Mucosa of descending colon (tissue), 3 donors: ENCODE measurements around the gene GABRA5. TPM values are rescaled to one million over a fixed set of nuclear protein-coding genes. Genes with fewer than 3 reads are reported as not detected.

ENCODE experiments used
- ATAC-seq: fragments of 200-7000 bp; cut with Tn5 transposase; one replicate; pipeline ENCODE4 v1.9.1; 2020; ENCODE audit warnings: mild to moderate bottlenecking, moderate library complexity
- DNase-seq, 3 donors: peaks; one replicate each; pipeline ENCODE4 v3.0.0-alpha.2; 2020
- H3K36me3 ChIP-seq: fragments of 200-600 bp; one replicate; pipeline ENCODE4 v1.8.0; 2021; ENCODE audit warnings: low read depth, mild to moderate bottlenecking
- H3K4me1 ChIP-seq: fragments of 200-600 bp; one replicate; pipeline ENCODE4 v1.8.0; 2021; ENCODE audit warnings: low read depth, mild to moderate bottlenecking
- H3K4me3 ChIP-seq: fragments of 200-600 bp; one replicate; pipeline ENCODE4 v1.8.0; 2021; ENCODE audit warnings: mild to moderate bottlenecking
- H3K9me3 ChIP-seq: fragments of 200-600 bp; one replicate; pipeline ENCODE4 v1.8.0; 2021; ENCODE audit warnings: mild to moderate bottlenecking
- intact Hi-C, 2 donors: fragments of 100-400 bp; cut with DNase I in 1 of 2; cut with micrococcal nuclease in 1 of 2; formaldehyde crosslinking; loops; one replicate each; pipeline versions ENCODE4 v1.11.0 to v1.11.1; 2022; cut with DNase I, micrococcal nuclease
- total RNA-seq, 3 donors: library from RNA; stranded (reverse); fragmentation: NEBNext Ultra II Directional in 2 of 3; extraction: Animal tissue kit (Norgen Biotek cat#: 25700) in 2 of 3; gene quantifications; one replicate each; pipeline versions ENCODE4 v1.2.1 to v1.2.4, GENCODE V29; 2021 to 2023
- TF ChIP-seq, protein P1 (sequence below): fragments of 200-600 bp; IDR thresholded peaks from one replicate; pipeline ENCODE4 v1.8.0; 2022; ENCODE audit warnings: antibody characterized with exemption, mild to moderate bottlenecking
- donor health status: DM: no; HTN: no; CAD: no; lungs with moderate emphysema.
- donor health status: DM: no; HTN: no; CAD: no.
- donor health status: DM: no; HTN: yes; CAD: no.

GABRA5 gene
- total RNA-seq, 3 donors from 2014 or later: not detected

DNA sequence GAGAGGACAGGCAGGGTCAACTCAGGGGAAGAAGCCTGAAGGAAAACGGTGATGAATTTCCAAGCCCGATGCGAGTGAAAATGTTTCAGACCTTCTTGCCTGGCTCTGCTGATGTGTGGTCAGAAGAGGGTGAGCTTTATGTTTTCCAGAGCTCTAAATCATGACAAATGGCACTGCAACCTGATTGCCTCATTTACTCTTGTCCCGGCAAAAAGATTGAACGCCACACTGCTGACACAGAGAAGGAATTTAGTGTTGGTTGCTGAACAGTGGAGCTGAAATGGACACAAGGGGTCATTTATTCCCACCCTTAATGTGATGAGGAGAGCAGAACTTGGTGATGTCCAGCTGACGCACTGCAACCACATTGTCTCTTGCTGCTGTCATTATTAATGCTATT is 68.0 kb downstream of the GABRA5 start:
- peaks cover 76% of the 10 kb centered on the region for H3K9me3 ChIP-seq
- no peak for ATAC-seq
- intact Hi-C loops: no loop called here
- no peaks in the 10 kb centered on the region for H3K36me3 ChIP-seq
- TF ChIP-seq, protein P1, sequence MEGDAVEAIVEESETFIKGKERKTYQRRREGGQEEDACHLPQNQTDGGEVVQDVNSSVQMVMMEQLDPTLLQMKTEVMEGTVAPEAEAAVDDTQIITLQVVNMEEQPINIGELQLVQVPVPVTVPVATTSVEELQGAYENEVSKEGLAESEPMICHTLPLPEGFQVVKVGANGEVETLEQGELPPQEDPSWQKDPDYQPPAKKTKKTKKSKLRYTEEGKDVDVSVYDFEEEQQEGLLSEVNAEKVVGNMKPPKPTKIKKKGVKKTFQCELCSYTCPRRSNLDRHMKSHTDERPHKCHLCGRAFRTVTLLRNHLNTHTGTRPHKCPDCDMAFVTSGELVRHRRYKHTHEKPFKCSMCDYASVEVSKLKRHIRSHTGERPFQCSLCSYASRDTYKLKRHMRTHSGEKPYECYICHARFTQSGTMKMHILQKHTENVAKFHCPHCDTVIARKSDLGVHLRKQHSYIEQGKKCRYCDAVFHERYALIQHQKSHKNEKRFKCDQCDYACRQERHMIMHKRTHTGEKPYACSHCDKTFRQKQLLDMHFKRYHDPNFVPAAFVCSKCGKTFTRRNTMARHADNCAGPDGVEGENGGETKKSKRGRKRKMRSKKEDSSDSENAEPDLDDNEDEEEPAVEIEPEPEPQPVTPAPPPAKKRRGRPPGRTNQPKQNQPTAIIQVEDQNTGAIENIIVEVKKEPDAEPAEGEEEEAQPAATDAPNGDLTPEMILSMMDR: no peak
- H3K4me3 ChIP-seq: no peak overlapping the region
- DNase-seq: no peak
- no peaks in the 10 kb centered on the region for H3K4me1 ChIP-seq

DNA sequence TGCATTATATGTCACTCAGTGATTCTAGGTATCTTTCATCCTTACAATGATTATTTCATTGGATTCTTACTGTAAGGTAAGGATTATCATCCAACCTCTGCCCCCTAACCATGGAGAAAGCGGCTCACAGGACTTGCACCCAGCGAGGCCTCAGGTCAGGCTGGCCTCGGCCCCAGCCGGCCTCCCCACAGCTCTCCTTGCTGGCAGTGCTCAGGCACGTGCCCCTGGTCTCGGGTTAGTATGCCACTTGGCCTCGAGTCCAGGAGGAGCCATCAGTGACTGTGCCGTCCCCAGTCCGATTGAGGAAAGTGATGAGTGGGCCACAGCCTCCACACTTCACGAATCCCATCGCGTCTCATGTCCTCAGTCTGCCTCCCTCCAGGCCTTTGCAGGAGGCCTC is 68.5 kb downstream of the GABRA5 start:
- no peaks in the 10 kb centered on the region for H3K4me1 ChIP-seq
- H3K36me3 ChIP-seq: no peaks in the 10 kb centered on the region
- TF ChIP-seq, protein P1: no peak
- H3K4me3 ChIP-seq: no peak overlapping the region
- intact Hi-C loops: no loop called here
- no peak for DNase-seq
- no peak for ATAC-seq
- H3K9me3 ChIP-seq: peaks cover 76% of the 10 kb centered on the region

DNA sequence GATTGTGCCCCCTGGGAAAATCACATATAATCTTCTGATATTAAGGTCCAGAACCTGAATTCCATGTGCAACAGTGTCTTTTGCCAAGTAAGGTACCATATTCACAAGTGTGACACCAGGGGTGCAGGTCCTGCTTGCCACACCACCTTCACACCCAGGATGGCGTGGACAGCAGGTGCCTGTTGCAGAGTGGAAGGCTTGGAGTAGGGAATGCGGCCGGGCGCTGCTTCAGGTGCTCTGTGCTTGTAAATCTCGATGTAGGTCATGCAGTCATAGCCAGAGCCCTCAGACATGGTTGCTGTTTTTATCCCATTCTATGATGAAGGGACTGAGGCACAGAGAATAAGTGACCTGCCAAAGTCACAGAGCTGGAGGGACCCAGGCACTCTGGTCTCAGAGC is 69.6 kb downstream of the GABRA5 start:
- Histone ChIP-seq H3K36me3 (no peaks in the 10 kb centered on the region), H3K4me1 (no peaks in the 10 kb centered on the region), H3K9me3 (peaks cover 66% of the 10 kb centered on the region), H3K4me3 (no peak overlapping the region)
- TF ChIP-seq, protein P1: no peak
- no peak for DNase-seq
- intact Hi-C loops: no loop called here
- no peak for ATAC-seq

DNA sequence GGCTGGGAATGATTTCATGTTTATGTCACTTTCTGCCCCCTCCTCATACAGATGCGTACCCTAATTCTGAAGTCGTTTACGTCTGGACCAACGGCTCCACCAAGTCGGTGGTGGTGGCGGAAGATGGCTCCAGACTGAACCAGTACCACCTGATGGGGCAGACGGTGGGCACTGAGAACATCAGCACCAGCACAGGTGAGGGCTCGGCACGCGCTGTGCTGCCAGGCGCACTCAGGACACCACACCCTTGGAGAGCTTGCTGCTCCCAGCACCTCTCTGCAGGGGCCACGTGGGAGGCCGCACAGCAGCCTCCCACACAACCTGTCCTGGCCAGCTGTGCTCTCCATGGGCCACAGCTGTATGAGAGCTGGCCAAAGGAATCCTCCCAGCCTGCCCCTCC is 70.3 kb downstream of the GABRA5 start:
- H3K4me1 ChIP-seq: no peaks in the 10 kb centered on the region
- H3K9me3 ChIP-seq: peaks cover 62% of the 10 kb centered on the region
- DNase-seq (no peak), ATAC-seq (no peak)
- no peaks in the 10 kb centered on the region for H3K36me3 ChIP-seq
- TF ChIP-seq, protein P1: no peak
- intact Hi-C loops: no loop called here
- H3K4me3 ChIP-seq: no peak overlapping the region

DNA sequence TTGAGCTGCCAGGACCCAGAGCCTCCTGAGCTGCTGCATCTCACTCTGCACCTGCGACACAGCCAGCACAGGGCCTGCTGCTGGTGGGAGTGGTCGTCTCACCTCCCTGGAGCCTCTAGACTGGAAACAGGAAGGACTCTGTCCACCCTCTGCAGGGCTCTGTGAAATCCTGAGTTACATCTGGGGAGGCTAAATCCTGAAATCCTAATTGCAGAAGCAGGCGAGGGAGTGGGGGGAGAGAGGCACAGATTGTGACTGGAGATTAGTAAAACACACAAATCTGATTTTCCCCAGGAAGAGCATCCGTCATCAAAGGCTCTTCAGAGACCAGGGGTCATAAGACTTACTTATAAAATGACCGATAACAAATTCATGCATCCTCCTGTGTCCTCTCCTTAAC is 72.5 kb downstream of the GABRA5 start:
- intact Hi-C loops: no loop called here
- Histone ChIP-seq H3K9me3 (peaks cover 68% of the 10 kb centered on the region), H3K36me3 (no peaks in the 10 kb centered on the region), H3K4me1 (no peaks in the 10 kb centered on the region), H3K4me3 (no peak overlapping the region)
- ATAC-seq: no peak
- TF ChIP-seq, protein P1: no peak
- DNase-seq: peak in 1 of 3 donors; percentile 23

DNA sequence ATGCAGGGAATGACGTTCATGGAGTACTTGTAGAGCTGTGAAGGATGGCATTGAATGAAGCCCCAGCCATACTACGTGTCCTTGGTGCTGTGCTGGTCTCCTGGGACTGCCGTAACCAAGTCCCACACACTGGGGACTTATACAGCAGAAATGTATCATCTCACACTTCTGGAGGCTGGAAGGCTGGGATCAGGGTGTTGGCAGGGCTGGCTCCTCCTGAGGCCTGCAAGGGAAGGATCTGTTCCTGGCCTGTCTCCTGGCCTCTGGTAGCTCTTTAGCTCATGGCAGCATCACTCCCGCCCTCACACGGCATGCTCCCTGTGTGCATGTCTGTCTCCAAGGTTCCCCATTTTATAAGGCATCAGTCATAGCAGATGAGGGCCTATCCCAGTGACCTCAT is 74.6 kb downstream of the GABRA5 start:
- Histone ChIP-seq H3K4me3 (no peak overlapping the region), H3K36me3 (no peaks in the 10 kb centered on the region), H3K9me3 (peaks cover 69% of the 10 kb centered on the region), H3K4me1 (no peaks in the 10 kb centered on the region)
- DNase-seq (no peak), ATAC-seq (no peak)
- TF ChIP-seq, protein P1: no peak
- intact Hi-C loops: no loop called here
